PC-3 (cell line): ENCODE measurements around the gene SLC6A1. TPM values are rescaled to one million over a fixed set of nuclear protein-coding genes. Genes with fewer than 3 reads are reported as not detected.

Experiments used
- ATAC-seq: fragments of 200-7000 bp; cut with Tn5 transposase; 2 replicates; pipeline ENCODE4 v1.9.1; 2020; ENCODE audit warnings: mild to moderate bottlenecking, moderate library complexity
- BruUV-seq: library from RNA; stranded (reverse); fragments of 400-500 nt; replicated peaks from 2 replicates; lab custom pipeline; 2021; lab: Mats Ljungman, UMichigan
- CTCF ChIA-PET: fragments of 300-600 bp; sonication (Branson Sonifier 250); formaldehyde crosslinking; loops from one replicate; lab custom pipeline; 2022; ENCODE audit warnings: antibody characterized with exemption; lab: Charles Lee
- POLR2A ChIA-PET: fragments of 300-600 bp; sonication (Branson Sonifier 250); formaldehyde crosslinking; loops from one replicate; lab custom pipeline; 2022; ENCODE audit warnings: antibody characterized with exemption; ENCODE audit not compliant: unreplicated experiment; lab: Charles Lee
- DNase-seq: peaks from one replicate; pipeline ENCODE4 v3.0.0-alpha.2; 2015
- H2AFZ ChIP-seq: fragments of 300-600 bp; sonication (generic); 2 replicates; pipeline ENCODE4 v1.6.0; 2016; ENCODE audit warnings: antibody characterized with exemption, low read length
- H3F3A ChIP-seq: fragments of 300-600 bp; sonication (generic); one replicate; pipeline ENCODE4 v1.6.0; 2017; ENCODE audit warnings: antibody characterized with exemption, low read length, control low read depth, mild to moderate bottlenecking; ENCODE audit not compliant: unreplicated experiment
- H3K27ac ChIP-seq: fragments of 300-600 bp; sonication (generic); 2 replicates; pipeline ENCODE4 v1.5.1; 2016; ENCODE audit warnings: mild to moderate bottlenecking, low read length
- H3K27me3 ChIP-seq: fragments of 300-600 bp; sonication (generic); 2 replicates; pipeline ENCODE4 v1.6.1; 2016; ENCODE audit warnings: low read length, mixed read lengths
- H3K36me3 ChIP-seq: fragments of 300-600 bp; sonication (generic); 2 replicates; pipeline ENCODE4 v1.6.1; 2016; ENCODE audit warnings: low read depth, mixed run types, low read length, mixed read lengths
- H3K4me1 ChIP-seq: fragments of 300-600 bp; sonication (generic); 2 replicates; pipeline ENCODE4 v1.5.1; 2016; ENCODE audit warnings: low read length; ENCODE audit not compliant: insufficient read depth
- H3K4me2 ChIP-seq: fragments of 300-600 bp; sonication (generic); 2 replicates; pipeline ENCODE4 v1.6.0; 2016; ENCODE audit warnings: low read length
- H3K4me3 ChIP-seq: fragments of 300-600 bp; sonication (generic); 2 replicates; pipeline ENCODE4 v1.5.1; 2016; ENCODE audit warnings: mild to moderate bottlenecking, low read length, mixed read lengths
- H3K79me2 ChIP-seq: fragments of 300-600 bp; sonication (generic); 2 replicates; pipeline ENCODE4 v1.6.1; 2017; ENCODE audit warnings: low read length, mixed read lengths
- H3K9ac ChIP-seq: fragments of 300-600 bp; sonication (generic); 2 replicates; pipeline ENCODE4 v1.6.0; 2016; ENCODE audit warnings: mild to moderate bottlenecking, low read length
- H3K9me2 ChIP-seq: fragments of 300-600 bp; sonication (generic); replicated peaks from 2 replicates; pipeline ENCODE4 v1.6.1; 2016; ENCODE audit warnings: mixed run types, low read length, mixed read lengths
- H3K9me3 ChIP-seq: fragments of 300-600 bp; sonication (generic); 2 replicates; pipeline ENCODE4 v1.6.1; 2016; ENCODE audit warnings: low read length, mixed read lengths
- H4K20me1 ChIP-seq: fragments of 300-600 bp; sonication (generic); 2 replicates; pipeline ENCODE4 v1.6.1; 2016; ENCODE audit warnings: low read length, mixed read lengths
- CTCF ChIP-seq: fragments of 300-600 bp; sonication (generic); conservative IDR thresholded peaks from 2 replicates; pipeline ENCODE4 v1.5.1; 2017; ENCODE audit warnings: antibody characterized with exemption, low read depth, mild to moderate bottlenecking, low read length
- EZH2 ChIP-seq: fragments of 300-600 bp; sonication (generic); IDR thresholded peaks from one replicate; pipeline ENCODE4 v1.6.1; 2017; ENCODE audit warnings: antibody characterized with exemption, mild to moderate bottlenecking, low read length; ENCODE audit not compliant: unreplicated experiment
- EZH2phosphoT487 ChIP-seq: fragments of 300-600 bp; sonication (generic); IDR thresholded peaks from 2 replicates; pipeline ENCODE4 v1.6.1; 2018; ENCODE audit warnings: mild to moderate bottlenecking, antibody characterized with exemption, low read length, borderline replicate concordance
- intact Hi-C: fragments of 100-400 bp; cut with micrococcal nuclease; formaldehyde crosslinking; loops from 2 replicates; pipeline ENCODE4 v1.9.0; 2023
- total RNA-seq: library from RNA; depleted of rRNA; stranded (reverse); fragments of >200 nt; gene quantifications from 2 replicates; pipeline ENCODE4 v1.2.3, GENCODE V29; 2014

The SLC6A1 gene
- total RNA-seq, 1 experiment from 2014 or later = not detected

GRCh38 chr3:11057655-11058054 is 65.1 kb downstream of the SLC6A1 start:
- no peak for DNase-seq
- Histone ChIP-seq H3K4me2 (no peak overlapping the region), H3K36me3 (no peaks in the 10 kb centered on the region), H3K27ac (no peak overlapping the region), H4K20me1 (no peaks in the 10 kb centered on the region), H2AFZ (no peak overlapping the region), H3K9me2 (no peaks in the 10 kb centered on the region), H3K9me3 (no peaks in the 10 kb centered on the region), H3K79me2 (no peaks in the 10 kb centered on the region), H3K9ac (no peak overlapping the region), H3K4me1 (no peaks in the 10 kb centered on the region), H3F3A (no peaks in the 10 kb centered on the region), H3K27me3 (0 out of 2 replicates have a peak, but pooled peaks cover 5% of the 10 kb centered on the region), H3K4me3 (no peak overlapping the region)
- no peak for TF ChIP-seq CTCF
- POLR2A ChIA-PET = no interaction called here
- CTCF ChIA-PET = no interaction called here
- no TSS peak for BruUV-seq
- ATAC-seq = no peak
- intact Hi-C loops = no loop called here

- no peak for TF ChIP-seq EZH2phosphoT487
- TF ChIP-seq EZH2 = no peak
- TF ChIP-seq CTCF = peak; percentile 94
- H3K36me3 ChIP-seq = no peaks in the 10 kb centered on the region
- H3F3A ChIP-seq = no peaks in the 10 kb centered on the region
- no peak overlapping the region for H2AFZ ChIP-seq
- H3K9ac ChIP-seq = no peak overlapping the region
- H3K27me3 ChIP-seq = no peaks in the 10 kb centered on the region
- H4K20me1 ChIP-seq = no peaks in the 10 kb centered on the region
- no TSS peak for BruUV-seq
- no peaks in the 10 kb centered on the region for H3K4me1 ChIP-seq
- no peaks in the 10 kb centered on the region for H3K9me2 ChIP-seq
- no peaks in the 10 kb centered on the region for H3K79me2 ChIP-seq
- no peaks in the 10 kb centered on the region for H3K9me3 ChIP-seq
- CTCF ChIA-PET = interaction anchor here (0.7 to 1.1 kb wide), 4 partner anchors 37 to 147 kb away, joined by 3 to 5 read pairs (median 4); no protein-coding TSS in a partner anchor
- peak; percentile 88 for DNase-seq
- no peak overlapping the region for H3K4me3 ChIP-seq
- POLR2A ChIA-PET = no interaction called here
- intact Hi-C loops = loop anchor here (1.0 kb wide), 2 partner anchors 108 to 301 kb away; no protein-coding TSS in a partner anchor
- ATAC-seq = peak; percentile 67
- H3K4me2 ChIP-seq = peak overlapping the region; percentile 20; the same call in 1 of the 2 replicates
- no peak overlapping the region for H3K27ac ChIP-seq
These were observed 66.7 kb downstream of the SLC6A1 start for GRCh38 chr3:11059090-11059798.

GRCh38 chr3:11059799-11060115 is 67.2 kb downstream of the SLC6A1 start:
- ChIA-PET CTCF (interaction anchor here (0.7 to 1.1 kb wide), 5 partner anchors 37 to 146 kb away, joined by 3 to 5 read pairs (median 5); no protein-coding TSS in a partner anchor), POLR2A (no interaction called here)
- no TSS peak for BruUV-seq
- TF ChIP-seq EZH2phosphoT487 = no peak
- no peak for TF ChIP-seq EZH2
- peak; percentile 7; the same call in 1 of the 2 replicates for TF ChIP-seq CTCF
- intact Hi-C loops = loop anchor here (1.0 kb wide), 6 partner anchors 77 to 301 kb away; no protein-coding TSS in a partner anchor
- Histone ChIP-seq H3K9me2 (no peaks in the 10 kb centered on the region), H3K4me3 (no peak overlapping the region), H3K9me3 (no peaks in the 10 kb centered on the region), H4K20me1 (no peaks in the 10 kb centered on the region), H3K9ac (no peak overlapping the region), H3K36me3 (no peaks in the 10 kb centered on the region), H3K4me1 (no peaks in the 10 kb centered on the region), H3K27me3 (no peaks in the 10 kb centered on the region), H2AFZ (no peak overlapping the region), H3K79me2 (no peaks in the 10 kb centered on the region), H3K4me2 (no peak overlapping the region), H3K27ac (no peak overlapping the region), H3F3A (no peaks in the 10 kb centered on the region)
- no peak for DNase-seq
- ATAC-seq = no peak
